Ishikawa (cell line): ENCODE results near the gene NACC2.

Source experiments
- CEBPB ChIP-seq: IDR thresholded peaks from 2 replicates; pipeline ENCODE4 v1.6.1; 2012
- FOXM1 ChIP-seq: IDR thresholded peaks from 2 replicates; pipeline ENCODE4 v1.6.1; 2012; ENCODE audit warnings: low read depth, borderline replicate concordance
- MAX ChIP-seq: IDR thresholded peaks from 2 replicates; pipeline ENCODE4 v1.6.1; 2012
- REST ChIP-seq: IDR thresholded peaks from 2 replicates; pipeline ENCODE4 v1.6.1; 2012; ENCODE audit warnings: low read depth, mild to moderate bottlenecking
- TCF12 ChIP-seq: IDR thresholded peaks from 2 replicates; pipeline ENCODE4 v1.6.1; 2012; ENCODE audit warnings: low read depth
- USF1 ChIP-seq: IDR thresholded peaks from 2 replicates; pipeline ENCODE4 v1.6.1; 2012
- YY1 ChIP-seq: IDR thresholded peaks from 2 replicates; pipeline ENCODE4 v1.6.1; 2012; ENCODE audit warnings: low read depth

GRCh38 chr9:135998016-135998380 lies 97.1 kb downstream of the NACC2 start:
- no peak for TF ChIP-seq TCF12
- TF ChIP-seq FOXM1, result no peak
- no peak for TF ChIP-seq CEBPB
- TF ChIP-seq REST, result no peak
- no peak for TF ChIP-seq USF1
- no peak for TF ChIP-seq MAX
- TF ChIP-seq YY1, result no peak
